ENCODE results near the gene OPN1SW. TPM values are rescaled to one million over a fixed set of nuclear protein-coding genes. Genes with fewer than 3 reads are reported as not detected.
A peak's percentile ranks its signal among the peaks of the same experiment; 100 is the strongest.

Gene OPN1SW
- total RNA-seq, 1 donor from 2014 or later, result not detected

DNA sequence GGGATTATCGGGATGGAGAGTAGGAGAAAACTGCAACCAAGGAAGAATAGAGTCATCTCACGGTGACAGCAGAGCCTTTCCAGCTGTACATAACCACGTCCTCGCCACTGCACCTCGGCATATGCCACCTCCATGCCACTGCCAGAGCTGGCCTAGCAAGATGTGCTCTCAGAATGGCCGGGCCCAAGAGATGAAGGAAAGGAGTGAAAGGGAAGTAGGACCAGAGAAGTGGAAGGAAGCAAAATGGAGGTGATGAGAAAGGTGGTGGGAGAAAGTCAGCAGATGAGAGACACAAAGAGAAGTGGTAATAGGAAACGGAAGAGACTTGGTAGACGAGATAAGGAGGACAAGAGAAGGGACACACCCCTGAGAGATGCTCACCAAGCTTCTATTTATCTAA, 44.4 kb downstream of the OPN1SW start:
- no peak overlapping the region for H3K27ac Mint-ChIP-seq
- no peak overlapping the region for H3K4me3 Mint-ChIP-seq
- peaks cover 19% of the 10 kb centered on the region for H3K27me3 Mint-ChIP-seq (ENCODE audit: low read depth)
- peaks cover 5% of the 10 kb centered on the region for H3K4me1 Mint-ChIP-seq
- TF ChIP-seq, protein P1, sequence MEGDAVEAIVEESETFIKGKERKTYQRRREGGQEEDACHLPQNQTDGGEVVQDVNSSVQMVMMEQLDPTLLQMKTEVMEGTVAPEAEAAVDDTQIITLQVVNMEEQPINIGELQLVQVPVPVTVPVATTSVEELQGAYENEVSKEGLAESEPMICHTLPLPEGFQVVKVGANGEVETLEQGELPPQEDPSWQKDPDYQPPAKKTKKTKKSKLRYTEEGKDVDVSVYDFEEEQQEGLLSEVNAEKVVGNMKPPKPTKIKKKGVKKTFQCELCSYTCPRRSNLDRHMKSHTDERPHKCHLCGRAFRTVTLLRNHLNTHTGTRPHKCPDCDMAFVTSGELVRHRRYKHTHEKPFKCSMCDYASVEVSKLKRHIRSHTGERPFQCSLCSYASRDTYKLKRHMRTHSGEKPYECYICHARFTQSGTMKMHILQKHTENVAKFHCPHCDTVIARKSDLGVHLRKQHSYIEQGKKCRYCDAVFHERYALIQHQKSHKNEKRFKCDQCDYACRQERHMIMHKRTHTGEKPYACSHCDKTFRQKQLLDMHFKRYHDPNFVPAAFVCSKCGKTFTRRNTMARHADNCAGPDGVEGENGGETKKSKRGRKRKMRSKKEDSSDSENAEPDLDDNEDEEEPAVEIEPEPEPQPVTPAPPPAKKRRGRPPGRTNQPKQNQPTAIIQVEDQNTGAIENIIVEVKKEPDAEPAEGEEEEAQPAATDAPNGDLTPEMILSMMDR (IDR thresholded peaks at IDR 0.05; ENCODE audit: unreplicated experiment), result no peak
- H3K9me3 Mint-ChIP-seq, result no peaks in the 10 kb centered on the region
- DNase-seq (ENCODE audit: low spot score in 2 of 2, unreplicated experiment in 2 of 2), result no peak
- no peaks in the 10 kb centered on the region for H3K36me3 Mint-ChIP-seq

DNA sequence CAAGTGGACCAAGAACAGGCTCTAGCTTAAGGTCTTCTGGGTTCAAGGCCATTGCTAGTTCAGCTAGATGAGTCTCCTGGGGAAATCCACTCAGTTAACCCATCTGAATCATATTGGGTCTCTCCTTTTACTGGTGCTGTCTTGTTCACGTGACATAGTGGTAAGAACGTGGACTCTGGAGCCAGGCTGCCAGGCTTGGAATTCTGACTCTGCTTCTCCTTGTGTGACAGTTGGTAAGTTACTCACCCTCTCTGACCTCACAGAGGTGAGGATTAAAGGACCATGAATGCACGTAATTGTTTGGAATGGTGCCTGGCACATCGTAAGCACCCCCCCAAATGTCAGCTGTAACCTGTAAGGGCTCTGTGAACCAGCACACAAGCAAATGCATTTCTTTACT, 46.1 kb downstream of the OPN1SW start:
- Mint-ChIP-seq H3K36me3 (no peaks in the 10 kb centered on the region), H3K27me3 (ENCODE audit: low read depth) (peaks cover 19% of the 10 kb centered on the region), H3K9me3 (no peaks in the 10 kb centered on the region), H3K4me1 (peaks cover 7% of the 10 kb centered on the region), H3K27ac (no peak overlapping the region), H3K4me3 (no peak overlapping the region)
- TF ChIP-seq, protein P1 (IDR thresholded peaks at IDR 0.05; ENCODE audit: unreplicated experiment), result no peak
- no peak for DNase-seq (ENCODE audit: low spot score in 2 of 2, unreplicated experiment in 2 of 2)

DNA sequence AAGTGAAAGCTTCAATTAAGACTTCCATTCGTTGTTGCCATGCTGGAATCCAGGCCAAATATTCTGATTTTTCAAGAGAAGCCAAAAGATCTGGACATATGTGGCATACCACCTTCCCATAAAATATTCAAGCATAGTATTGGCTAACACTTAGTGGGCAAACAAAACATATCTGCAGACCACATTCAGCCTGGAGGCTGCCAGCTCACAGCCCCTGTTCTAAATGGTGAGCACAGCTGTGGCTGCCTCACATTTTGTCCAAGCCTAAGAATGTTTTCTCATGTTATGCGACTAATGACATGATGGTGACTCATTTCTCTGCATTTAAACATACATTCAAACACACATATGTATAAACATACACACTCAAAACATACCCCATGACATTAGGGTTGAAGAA, 47.0 kb downstream of the OPN1SW start:
- Mint-ChIP-seq H3K4me3 (no peak overlapping the region), H3K4me1 (peaks cover 7% of the 10 kb centered on the region), H3K27me3 (ENCODE audit: low read depth) (peaks cover 19% of the 10 kb centered on the region), H3K27ac (no peak overlapping the region), H3K36me3 (no peaks in the 10 kb centered on the region), H3K9me3 (no peaks in the 10 kb centered on the region)
- no peak for DNase-seq (ENCODE audit: low spot score in 2 of 2, unreplicated experiment in 2 of 2)
- TF ChIP-seq, protein P1 (IDR thresholded peaks at IDR 0.05; ENCODE audit: unreplicated experiment), result no peak

DNA sequence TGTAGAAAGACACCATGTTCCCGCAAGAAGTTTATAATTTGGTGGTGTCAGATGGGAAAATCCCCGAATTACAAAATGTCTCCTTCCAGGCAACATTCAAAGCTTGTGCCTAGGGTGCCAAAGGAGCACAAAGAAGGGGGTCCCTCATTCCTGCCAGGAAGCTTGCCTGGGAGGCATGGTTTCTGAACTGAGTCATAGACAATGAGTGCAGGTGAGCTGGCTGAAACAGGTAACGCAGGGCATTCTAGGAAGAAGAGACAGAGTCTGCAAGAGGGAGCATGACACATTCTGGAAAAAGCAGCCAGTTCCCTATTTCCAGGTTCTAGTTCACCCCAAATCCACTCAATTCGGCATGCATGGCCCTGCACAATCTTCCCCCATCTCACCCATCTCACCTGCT, 48.4 kb downstream of the OPN1SW start:
- TF ChIP-seq, protein P1 (IDR thresholded peaks at IDR 0.05; ENCODE audit: unreplicated experiment), result no peak
- Mint-ChIP-seq H3K9me3 (no peaks in the 10 kb centered on the region), H3K27ac (no peak overlapping the region), H3K36me3 (no peaks in the 10 kb centered on the region), H3K4me1 (peaks cover 7% of the 10 kb centered on the region), H3K4me3 (no peak overlapping the region), H3K27me3 (ENCODE audit: low read depth) (peaks cover 19% of the 10 kb centered on the region)
- no peak for DNase-seq (ENCODE audit: low spot score in 2 of 2, unreplicated experiment in 2 of 2)

DNA sequence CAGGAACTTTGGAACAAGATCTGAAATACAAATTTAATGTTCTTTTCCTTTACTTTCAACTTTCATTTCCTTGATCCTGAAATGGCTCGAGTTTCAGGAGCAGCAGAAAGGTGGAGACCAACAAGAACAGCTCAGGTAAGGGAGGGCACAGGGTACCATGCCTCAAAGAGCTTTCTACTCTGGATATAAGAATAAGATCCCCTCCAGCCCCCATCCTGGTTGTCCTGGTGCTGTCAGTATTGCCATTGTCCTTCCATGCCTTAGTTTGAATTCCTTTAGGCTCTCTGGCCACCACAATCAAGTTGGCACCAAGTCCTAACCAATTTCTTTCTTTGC, 48.9 kb downstream of the OPN1SW start:
- Mint-ChIP-seq H3K4me1 (peaks cover 7% of the 10 kb centered on the region), H3K27ac (peak overlapping the region; percentile 60), H3K36me3 (no peaks in the 10 kb centered on the region), H3K9me3 (no peaks in the 10 kb centered on the region), H3K27me3 (ENCODE audit: low read depth) (peaks cover 16% of the 10 kb centered on the region), H3K4me3 (no peak overlapping the region)
- no peak for DNase-seq (ENCODE audit: low spot score in 2 of 2, unreplicated experiment in 2 of 2)
- TF ChIP-seq, protein P1 (IDR thresholded peaks at IDR 0.05; ENCODE audit: unreplicated experiment), result no peak

DNA sequence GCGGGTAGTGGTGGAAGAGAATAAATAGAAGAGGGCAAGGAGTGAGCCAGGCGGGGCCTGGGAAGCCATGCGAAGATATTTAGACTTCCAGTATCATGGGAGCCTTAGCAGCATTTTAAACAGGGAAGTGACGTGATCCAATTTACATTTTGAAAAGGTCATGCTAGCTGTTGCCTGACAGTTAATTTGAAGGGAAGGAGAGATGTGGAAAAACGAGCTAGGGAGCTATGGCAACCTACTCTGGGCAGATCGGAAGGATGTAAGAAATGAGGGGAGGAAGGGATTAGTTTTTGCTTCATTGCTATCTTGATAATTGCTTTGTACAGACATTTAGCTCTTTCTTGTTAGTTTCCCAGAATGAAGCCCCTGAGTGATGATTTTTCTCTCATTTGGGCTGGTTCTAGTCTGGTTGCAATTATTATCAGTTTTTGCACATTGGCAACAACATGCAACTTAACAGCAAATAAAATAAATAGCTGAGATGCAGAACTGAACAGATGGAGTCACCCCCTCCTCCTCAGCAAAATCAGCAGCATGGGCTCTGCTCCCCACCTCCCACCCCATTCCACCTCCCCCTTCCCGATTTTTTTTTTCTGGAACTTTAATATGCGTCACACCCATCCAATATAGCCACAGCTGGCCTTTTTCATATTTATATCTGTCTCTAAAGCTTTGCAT, 49.4 kb downstream of the OPN1SW start:
- TF ChIP-seq, protein P1 (IDR thresholded peaks at IDR 0.05; ENCODE audit: unreplicated experiment), result no peak
- H3K36me3 Mint-ChIP-seq, result no peaks in the 10 kb centered on the region
- no peaks in the 10 kb centered on the region for H3K9me3 Mint-ChIP-seq
- peaks cover 7% of the 10 kb centered on the region for H3K4me1 Mint-ChIP-seq
- DNase-seq (ENCODE audit: low spot score in 2 of 2, unreplicated experiment in 2 of 2), result no peak
- H3K4me3 Mint-ChIP-seq, result no peak overlapping the region
- peak overlapping the region; percentile 27 for H3K27ac Mint-ChIP-seq
- H3K27me3 Mint-ChIP-seq (ENCODE audit: low read depth), result peaks cover 12% of the 10 kb centered on the region
